Astrocyte (in vitro differentiated cells and primary cell): Measurements from ENCODE around the gene RPS5. TPM values are rescaled to one million over a fixed set of nuclear protein-coding genes. Genes with fewer than 3 reads are reported as not detected.
"Not testable (repeated sequence)": the region's sequence is repeated elsewhere in the genome, so short reads cannot be mapped to it uniquely, and the experiment has no call there.

Experiments
- DNase-seq: peaks from one replicate; pipeline ENCODE4 v3.0.0-alpha.2; 2010; ENCODE audit warnings: low read depth
- FAIRE-seq: peaks from 2 replicates; lab custom pipeline; 2011; peaks lifted over from hg19 to GRCh38; lab: Jason Lieb, UNC
- H2AFZ ChIP-seq: 2 replicates; pipeline ENCODE4 v1.6.0; 2012; ENCODE audit warnings: low read depth, low read length, inconsistent platforms
- H3K27ac ChIP-seq: 2 replicates; pipeline ENCODE4 v1.5.1; 2011; ENCODE audit warnings: low read depth, low read length, inconsistent platforms
- H3K27me3 ChIP-seq: 2 replicates; pipeline ENCODE4 v1.6.0; 2011; ENCODE audit warnings: low read length, inconsistent platforms; ENCODE audit not compliant: insufficient read depth
- H3K36me3 ChIP-seq: 2 replicates; pipeline ENCODE4 v1.5.1; 2011; ENCODE audit warnings: low read length, inconsistent platforms; ENCODE audit not compliant: insufficient read depth
- H3K4me1 ChIP-seq: 2 replicates; pipeline ENCODE4 v1.5.1; 2011; ENCODE audit warnings: low read length, inconsistent platforms; ENCODE audit not compliant: insufficient read depth
- H3K4me2 ChIP-seq: 2 replicates; pipeline ENCODE4 v1.6.0; 2012; ENCODE audit warnings: low read length, inconsistent platforms
- H3K4me3 ChIP-seq: 2 replicates; pipeline ENCODE4 v1.5.1; 2011; ENCODE audit warnings: low read depth, mild to moderate bottlenecking, low read length, inconsistent platforms; ENCODE audit not compliant: insufficient read depth
- H3K79me2 ChIP-seq: 2 replicates; pipeline ENCODE4 v1.6.0; 2012; ENCODE audit warnings: mild to moderate bottlenecking, low read length, inconsistent platforms; ENCODE audit not compliant: insufficient read depth
- H3K9ac ChIP-seq: 2 replicates; pipeline ENCODE4 v1.6.0; 2012; ENCODE audit warnings: mild to moderate bottlenecking, low read length, inconsistent platforms
- H3K9me3 ChIP-seq: 2 replicates; pipeline ENCODE4 v1.5.1; 2012; ENCODE audit warnings: low read depth, mild to moderate bottlenecking, low read length, inconsistent platforms; ENCODE audit not compliant: insufficient read depth
- H4K20me1 ChIP-seq: 2 replicates; pipeline ENCODE4 v1.6.0; 2012; ENCODE audit warnings: low read length, inconsistent platforms; ENCODE audit not compliant: insufficient read depth
- H3K27ac Mint-ChIP-seq: one replicate; pipeline ENCODE4 v1.8.0; 2021; ENCODE audit warnings: mild to moderate bottlenecking, mixed read lengths; ENCODE audit not compliant: unreplicated experiment
- H3K27me3 Mint-ChIP-seq: one replicate; pipeline ENCODE4 v1.8.0; 2021; ENCODE audit warnings: low read depth, mixed read lengths; ENCODE audit not compliant: unreplicated experiment
- H3K36me3 Mint-ChIP-seq: one replicate; pipeline ENCODE4 v1.8.0; 2021; ENCODE audit warnings: low read depth, mixed read lengths; ENCODE audit not compliant: unreplicated experiment
- H3K4me1 Mint-ChIP-seq: one replicate; pipeline ENCODE4 v1.8.0; 2021; ENCODE audit warnings: low read depth, mixed read lengths; ENCODE audit not compliant: unreplicated experiment
- H3K4me3 Mint-ChIP-seq: one replicate; pipeline ENCODE4 v1.8.0; 2021; ENCODE audit warnings: mild to moderate bottlenecking, moderate library complexity, mixed read lengths; ENCODE audit not compliant: unreplicated experiment
- H3K9me3 Mint-ChIP-seq: one replicate; pipeline ENCODE4 v1.8.0; 2021; ENCODE audit warnings: mild to moderate bottlenecking, mixed read lengths; ENCODE audit not compliant: unreplicated experiment
- EZH2 ChIP-seq: IDR thresholded peaks from 2 replicates; pipeline ENCODE4 v1.6.1; 2012; ENCODE audit warnings: mild to moderate bottlenecking, low read length, inconsistent platforms; ENCODE audit not compliant: insufficient read depth
- total RNA-seq: library from RNA; stranded (reverse); gene quantifications from 2 replicates; pipeline ENCODE4 v1.2.1, GENCODE V29; 2021
- TF ChIP-seq, protein P1 (sequence below): IDR thresholded peaks from 2 replicates; pipeline ENCODE4 v1.5.1; 2011; ENCODE audit warnings: low read depth, mild to moderate bottlenecking, inconsistent platforms, low read length, moderate library complexity; ENCODE audit not compliant: insufficient read depth

Gene RPS5
- total RNA-seq, 1 donor from 2014 or later = 891 TPM

DNA sequence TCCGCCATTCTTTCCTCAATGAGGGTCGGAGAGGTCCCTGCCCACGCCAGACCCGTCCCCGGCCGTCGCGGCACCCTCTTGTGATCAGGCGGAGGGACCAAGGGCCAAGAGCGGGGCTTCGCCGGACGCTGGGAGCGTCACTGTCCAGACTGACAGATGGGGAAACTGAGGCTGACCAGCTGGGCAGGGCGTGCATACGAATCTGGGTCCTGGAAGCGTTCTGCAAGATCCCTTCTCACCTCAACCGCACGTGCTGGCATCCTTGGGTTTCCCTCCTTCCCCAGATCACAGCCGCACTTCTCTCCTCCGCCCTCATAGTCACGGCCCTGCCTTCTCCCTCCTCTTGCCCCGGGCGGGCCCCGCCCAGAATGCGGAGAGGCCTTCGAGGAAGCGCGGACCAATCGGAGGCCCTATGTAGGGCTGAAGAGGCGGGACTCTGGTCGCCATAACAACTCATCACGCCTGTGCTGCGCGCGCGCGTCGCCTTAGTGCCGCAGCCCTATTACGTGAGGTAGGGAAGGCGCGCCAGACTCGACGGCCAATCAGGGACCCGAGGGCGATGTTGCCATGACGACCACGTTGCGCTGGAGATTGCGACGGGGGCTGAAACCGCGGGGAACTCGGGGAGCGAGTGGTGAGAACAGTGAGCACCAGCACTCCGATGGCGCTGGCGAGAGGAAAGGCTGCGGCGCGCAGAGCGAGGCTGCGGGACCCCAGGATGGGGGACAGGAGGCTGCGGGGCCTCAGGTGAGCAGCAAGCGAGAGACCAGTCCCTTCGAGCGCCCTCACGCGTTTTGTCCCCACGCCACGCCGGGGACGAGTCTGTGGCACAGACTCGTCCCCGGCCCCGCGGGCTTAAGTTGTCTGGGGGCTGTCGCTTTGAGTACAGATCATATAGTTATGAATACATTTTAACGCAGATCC, 14.1 kb downstream of the RPS5 start:
- H3K27ac Mint-ChIP-seq = peak overlapping the region; percentile 47
- peak overlapping the region; percentile 93 for H3K4me3 Mint-ChIP-seq
- peak overlapping the region; percentile 72 for H3K4me3 ChIP-seq
- DNase-seq = peak; percentile 96
- no peaks in the 10 kb centered on the region for H4K20me1 ChIP-seq
- H3K27ac ChIP-seq = peak overlapping the region; percentile 11
- no peaks in the 10 kb centered on the region for H3K36me3 Mint-ChIP-seq
- H3K36me3 ChIP-seq = no peaks in the 10 kb centered on the region
- H3K9me3 ChIP-seq = no peaks in the 10 kb centered on the region
- peak overlapping the region; percentile 92 for H3K4me2 ChIP-seq
- H3K9me3 Mint-ChIP-seq = no peaks in the 10 kb centered on the region
- peaks cover 2% of the 10 kb centered on the region for H3K4me1 Mint-ChIP-seq
- no peaks in the 10 kb centered on the region for H3K27me3 ChIP-seq
- peak overlapping the region; percentile 87 for H2AFZ ChIP-seq
- H3K9ac ChIP-seq = peak overlapping the region; percentile 78
- H3K79me2 ChIP-seq = no peaks in the 10 kb centered on the region
- H3K4me1 ChIP-seq = peaks cover 13% of the 10 kb centered on the region
- FAIRE-seq = no peak
- TF ChIP-seq EZH2 = no peak
- TF ChIP-seq, protein P1, sequence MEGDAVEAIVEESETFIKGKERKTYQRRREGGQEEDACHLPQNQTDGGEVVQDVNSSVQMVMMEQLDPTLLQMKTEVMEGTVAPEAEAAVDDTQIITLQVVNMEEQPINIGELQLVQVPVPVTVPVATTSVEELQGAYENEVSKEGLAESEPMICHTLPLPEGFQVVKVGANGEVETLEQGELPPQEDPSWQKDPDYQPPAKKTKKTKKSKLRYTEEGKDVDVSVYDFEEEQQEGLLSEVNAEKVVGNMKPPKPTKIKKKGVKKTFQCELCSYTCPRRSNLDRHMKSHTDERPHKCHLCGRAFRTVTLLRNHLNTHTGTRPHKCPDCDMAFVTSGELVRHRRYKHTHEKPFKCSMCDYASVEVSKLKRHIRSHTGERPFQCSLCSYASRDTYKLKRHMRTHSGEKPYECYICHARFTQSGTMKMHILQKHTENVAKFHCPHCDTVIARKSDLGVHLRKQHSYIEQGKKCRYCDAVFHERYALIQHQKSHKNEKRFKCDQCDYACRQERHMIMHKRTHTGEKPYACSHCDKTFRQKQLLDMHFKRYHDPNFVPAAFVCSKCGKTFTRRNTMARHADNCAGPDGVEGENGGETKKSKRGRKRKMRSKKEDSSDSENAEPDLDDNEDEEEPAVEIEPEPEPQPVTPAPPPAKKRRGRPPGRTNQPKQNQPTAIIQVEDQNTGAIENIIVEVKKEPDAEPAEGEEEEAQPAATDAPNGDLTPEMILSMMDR = no peak
- H3K27me3 Mint-ChIP-seq = no peaks in the 10 kb centered on the region

DNA sequence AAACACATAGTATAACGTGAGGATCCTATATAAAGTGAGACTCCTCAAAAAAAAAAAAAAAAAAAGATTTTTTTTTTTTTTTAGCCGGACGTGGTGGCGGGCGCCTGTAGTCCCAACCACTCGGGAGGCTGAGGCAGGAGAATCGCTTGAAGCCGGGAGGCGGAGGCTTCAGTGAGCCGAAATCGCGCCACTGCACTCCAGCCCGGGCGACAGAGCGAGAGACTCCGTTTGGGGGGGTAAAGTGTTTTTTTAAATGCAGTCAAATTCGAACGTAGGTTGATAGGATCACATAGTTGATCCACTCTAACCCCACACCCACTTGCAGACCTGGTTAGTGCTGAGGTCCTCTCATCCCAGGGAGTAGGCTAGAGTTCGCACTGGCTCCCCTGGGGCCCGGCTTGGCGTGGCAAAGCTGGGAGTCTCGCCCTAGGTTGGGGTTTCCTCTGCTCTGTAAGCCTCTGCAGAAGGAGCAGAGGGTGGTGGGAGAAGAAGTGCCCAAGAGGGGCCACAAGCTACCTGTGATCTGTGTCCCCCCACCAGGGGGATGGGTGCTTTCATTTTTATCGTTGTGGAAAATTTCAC, 14.9 kb downstream of the RPS5 start:
- peak overlapping the region; percentile 93 for H3K4me3 Mint-ChIP-seq
- Histone ChIP-seq H3K27ac (peak overlapping the region; percentile 11), H2AFZ (no peak overlapping the region), H3K9me3 (no peaks in the 10 kb centered on the region), H3K4me1 (peaks cover 13% of the 10 kb centered on the region), H3K27me3 (no peaks in the 10 kb centered on the region), H4K20me1 (no peaks in the 10 kb centered on the region), H3K4me3 (peak overlapping the region; percentile 72), H3K79me2 (no peaks in the 10 kb centered on the region), H3K9ac (peak overlapping the region; percentile 78), H3K36me3 (no peaks in the 10 kb centered on the region), H3K4me2 (peak overlapping the region; percentile 92)
- no peaks in the 10 kb centered on the region for H3K36me3 Mint-ChIP-seq
- no peak for DNase-seq
- H3K4me1 Mint-ChIP-seq = peaks cover 2% of the 10 kb centered on the region
- H3K9me3 Mint-ChIP-seq = no peaks in the 10 kb centered on the region
- TF ChIP-seq EZH2 = no peak
- TF ChIP-seq, protein P1 = no peak
- no peak overlapping the region for H3K27ac Mint-ChIP-seq
- no peaks in the 10 kb centered on the region for H3K27me3 Mint-ChIP-seq
- no peak for FAIRE-seq

DNA sequence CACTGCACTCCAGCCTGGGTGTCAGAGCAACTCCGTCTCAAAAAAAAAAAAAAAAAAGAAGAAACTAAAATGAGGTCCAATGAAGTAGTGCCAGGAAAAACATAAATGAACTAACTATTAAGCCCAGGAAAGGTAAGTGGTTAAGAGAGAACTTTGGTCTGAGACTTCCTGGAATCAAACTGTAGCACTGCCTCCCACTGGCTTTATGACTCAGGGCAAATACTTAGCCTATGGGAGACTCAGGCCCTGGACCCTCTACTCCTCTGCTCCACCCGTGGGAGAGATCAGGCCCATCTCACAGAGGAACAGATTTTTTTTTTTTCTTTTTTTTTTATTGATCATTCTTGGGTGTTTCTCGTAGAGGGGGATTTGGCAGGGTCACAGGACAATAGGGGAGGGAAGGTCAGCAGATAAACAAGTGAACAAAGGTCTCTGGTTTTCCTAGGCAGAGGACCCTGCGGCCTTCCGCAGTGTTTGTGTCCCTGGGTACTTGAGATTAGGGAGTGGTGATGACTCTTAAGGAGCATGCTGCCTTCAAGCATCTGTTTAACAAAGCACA, 16.9 kb downstream of the RPS5 start:
- not testable (repeated sequence) for H3K4me1 Mint-ChIP-seq, H3K27ac Mint-ChIP-seq, H3K9ac ChIP-seq, H3K9me3 ChIP-seq, H3K4me3 ChIP-seq, H3K27me3 Mint-ChIP-seq, H3K4me2 ChIP-seq, H3K36me3 ChIP-seq, H2AFZ ChIP-seq, H3K4me3 Mint-ChIP-seq, H3K36me3 Mint-ChIP-seq, FAIRE-seq, H3K9me3 Mint-ChIP-seq, DNase-seq, H4K20me1 ChIP-seq, H3K27me3 ChIP-seq, H3K27ac ChIP-seq
- Histone ChIP-seq H3K4me1 (peaks cover 21% of the 10 kb centered on the region), H3K79me2 (peaks cover 15% of the 10 kb centered on the region)
